Panc1 (cell line): Measurements from ENCODE around the gene GRIK3. TPM values are rescaled to one million over a fixed set of nuclear protein-coding genes. Genes with fewer than 3 reads are reported as not detected.

Experiments used
- ATAC-seq: fragments of 200-7000 bp; cut with Tn5 transposase; 2 replicates; pipeline ENCODE4 v1.9.1; 2020; ENCODE audit warnings: mild to moderate bottlenecking, moderate library complexity
- BruUV-seq: library from RNA; stranded (reverse); fragments of 400-500 nt; replicated peaks from 2 replicates; lab custom pipeline; 2021; lab: Mats Ljungman, UMichigan
- CTCF ChIA-PET: fragments of 300-600 bp; sonication (Branson Sonifier 250); formaldehyde crosslinking; loops from one replicate; lab custom pipeline; 2022; ENCODE audit warnings: antibody characterized with exemption; lab: Charles Lee
- POLR2A ChIA-PET: fragments of 300-600 bp; sonication (Branson Sonifier 250); formaldehyde crosslinking; loops from one replicate; lab custom pipeline; 2022; ENCODE audit warnings: antibody characterized with exemption; lab: Charles Lee
- DNase-seq: peaks from one replicate; pipeline ENCODE4 v3.0.0-alpha.2; 2010; ENCODE audit warnings: low read depth, low spot score
- H3K27ac ChIP-seq: 2 replicates; pipeline ENCODE4 v1.5.1; 2011; ENCODE audit warnings: mild to moderate bottlenecking, low read length, inconsistent platforms
- H3K27me3 ChIP-seq: fragments of 200-500 bp; sonication (Bioruptor generic); 2 replicates; pipeline ENCODE4 v1.6.0; 2014; ENCODE audit warnings: low read length, inconsistent platforms; ENCODE audit not compliant: control insufficient read depth, insufficient read depth
- H3K36me3 ChIP-seq: fragments of 200-500 bp; sonication (Bioruptor generic); 2 replicates; pipeline ENCODE4 v1.5.1; 2014; ENCODE audit warnings: inconsistent platforms, mild to moderate bottlenecking, low read length, moderate library complexity; ENCODE audit not compliant: control insufficient read depth, insufficient read depth
- H3K4me1 ChIP-seq: 2 replicates; pipeline ENCODE4 v1.5.1; 2011; ENCODE audit warnings: inconsistent platforms, mild to moderate bottlenecking, low read length, moderate library complexity; ENCODE audit not compliant: control insufficient read depth, insufficient read depth
- H3K4me3 ChIP-seq, 2 experiments: 2 replicates each; pipeline ENCODE4 v1.5.1; 2011 to 2012; ENCODE audit warnings: low read depth in 2 of 2, low read length in 2 of 2, mild to moderate bottlenecking in 2 of 2, inconsistent platforms in 1 of 2, moderate library complexity in 1 of 2
- H3K9me3 ChIP-seq: fragments of 200-500 bp; sonication (Bioruptor generic); 2 replicates; pipeline ENCODE4 v1.5.1; 2014; ENCODE audit warnings: low read depth, mild to moderate bottlenecking, inconsistent platforms, low read length, moderate library complexity; ENCODE audit not compliant: control insufficient read depth, insufficient read depth
- POLR2AphosphoS5 ChIP-seq: IDR thresholded peaks from 2 replicates; pipeline ENCODE4 v1.6.1; 2012; ENCODE audit warnings: mild to moderate bottlenecking, low read depth, low read length, moderate library complexity
- SIN3A ChIP-seq: IDR thresholded peaks from 2 replicates; pipeline ENCODE4 v1.6.1; 2012; ENCODE audit warnings: low read depth, mild to moderate bottlenecking, low read length, moderate library complexity, borderline replicate concordance; ENCODE audit not compliant: insufficient read depth
- TCF7L2 ChIP-seq: IDR thresholded peaks from 2 replicates; pipeline ENCODE4 v1.6.1; 2011; ENCODE audit warnings: mild to moderate bottlenecking, low read depth, low read length, inconsistent platforms
- in situ Hi-C: cut with HindIII; loops from 2 replicates; pipeline ENCODE4 v1.10.0; 2016; ENCODE audit warnings: low sequenced_read_pairs, low pct_unique_long_range_greater_than_20kb
- intact Hi-C: fragments of 100-400 bp; cut with micrococcal nuclease; formaldehyde crosslinking; loops from one replicate; pipeline ENCODE4 v1.10.0; 2022; ENCODE audit not compliant: unreplicated experiment
- total RNA-seq: library from RNA; stranded (reverse); gene quantifications from one replicate; pipeline ENCODE4 v1.2.1, GENCODE V29; 2021; ENCODE audit not compliant: unreplicated experiment
- TF ChIP-seq, protein P1 (sequence below), 2 experiments: IDR thresholded peaks; 2 replicates each; pipeline ENCODE4 v1.6.1; 2011 to 2012; ENCODE audit warnings: low read depth in 2 of 2, control low read depth in 1 of 2, low read length in 1 of 2, mild to moderate bottlenecking in 1 of 2, moderate library complexity in 1 of 2; ENCODE audit not compliant: insufficient read depth in 1 of 2
- TF ChIP-seq, protein P2 (sequence below): fragments of 450-650 bp; IDR thresholded peaks from 2 replicates; pipeline ENCODE4 v1.5.1; 2017; ENCODE audit warnings: mild to moderate bottlenecking

The GRIK3 gene
- total RNA-seq, 1 experiment from 2014 or later: not detected

DNA sequence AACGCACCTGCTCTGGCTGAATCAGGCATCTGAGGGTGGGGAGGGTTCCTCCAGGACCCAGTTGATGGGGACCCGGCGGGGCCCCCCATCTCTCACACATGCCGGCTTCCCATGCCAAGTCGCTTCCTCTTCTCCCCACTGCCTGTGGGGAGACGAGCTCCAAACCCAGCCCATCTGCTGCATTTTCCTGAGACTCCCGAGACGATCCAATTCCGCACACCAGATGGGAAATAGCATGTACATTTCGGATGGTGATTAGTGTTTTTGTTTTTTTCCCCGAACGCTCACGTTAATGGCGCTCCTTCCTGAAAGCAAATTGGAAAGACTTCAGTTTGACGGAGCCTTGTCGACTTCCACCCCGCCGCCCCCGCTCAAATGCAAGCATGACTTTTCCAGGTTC, 13.2 kb upstream of the GRIK3 start:
- ChIA-PET CTCF (no interaction called here), POLR2A (no interaction called here)
- TF ChIP-seq, protein P1, sequence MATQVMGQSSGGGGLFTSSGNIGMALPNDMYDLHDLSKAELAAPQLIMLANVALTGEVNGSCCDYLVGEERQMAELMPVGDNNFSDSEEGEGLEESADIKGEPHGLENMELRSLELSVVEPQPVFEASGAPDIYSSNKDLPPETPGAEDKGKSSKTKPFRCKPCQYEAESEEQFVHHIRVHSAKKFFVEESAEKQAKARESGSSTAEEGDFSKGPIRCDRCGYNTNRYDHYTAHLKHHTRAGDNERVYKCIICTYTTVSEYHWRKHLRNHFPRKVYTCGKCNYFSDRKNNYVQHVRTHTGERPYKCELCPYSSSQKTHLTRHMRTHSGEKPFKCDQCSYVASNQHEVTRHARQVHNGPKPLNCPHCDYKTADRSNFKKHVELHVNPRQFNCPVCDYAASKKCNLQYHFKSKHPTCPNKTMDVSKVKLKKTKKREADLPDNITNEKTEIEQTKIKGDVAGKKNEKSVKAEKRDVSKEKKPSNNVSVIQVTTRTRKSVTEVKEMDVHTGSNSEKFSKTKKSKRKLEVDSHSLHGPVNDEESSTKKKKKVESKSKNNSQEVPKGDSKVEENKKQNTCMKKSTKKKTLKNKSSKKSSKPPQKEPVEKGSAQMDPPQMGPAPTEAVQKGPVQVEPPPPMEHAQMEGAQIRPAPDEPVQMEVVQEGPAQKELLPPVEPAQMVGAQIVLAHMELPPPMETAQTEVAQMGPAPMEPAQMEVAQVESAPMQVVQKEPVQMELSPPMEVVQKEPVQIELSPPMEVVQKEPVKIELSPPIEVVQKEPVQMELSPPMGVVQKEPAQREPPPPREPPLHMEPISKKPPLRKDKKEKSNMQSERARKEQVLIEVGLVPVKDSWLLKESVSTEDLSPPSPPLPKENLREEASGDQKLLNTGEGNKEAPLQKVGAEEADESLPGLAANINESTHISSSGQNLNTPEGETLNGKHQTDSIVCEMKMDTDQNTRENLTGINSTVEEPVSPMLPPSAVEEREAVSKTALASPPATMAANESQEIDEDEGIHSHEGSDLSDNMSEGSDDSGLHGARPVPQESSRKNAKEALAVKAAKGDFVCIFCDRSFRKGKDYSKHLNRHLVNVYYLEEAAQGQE (IDR thresholded peaks at IDR 0.05; ENCODE audit: insufficient read depth in 1 of 2, low read depth in 2 of 2, low read length in 1 of 2): no peak
- TF ChIP-seq TCF7L2 (no peak), SIN3A (no peak), POLR2AphosphoS5 (no peak)
- TF ChIP-seq, protein P2, sequence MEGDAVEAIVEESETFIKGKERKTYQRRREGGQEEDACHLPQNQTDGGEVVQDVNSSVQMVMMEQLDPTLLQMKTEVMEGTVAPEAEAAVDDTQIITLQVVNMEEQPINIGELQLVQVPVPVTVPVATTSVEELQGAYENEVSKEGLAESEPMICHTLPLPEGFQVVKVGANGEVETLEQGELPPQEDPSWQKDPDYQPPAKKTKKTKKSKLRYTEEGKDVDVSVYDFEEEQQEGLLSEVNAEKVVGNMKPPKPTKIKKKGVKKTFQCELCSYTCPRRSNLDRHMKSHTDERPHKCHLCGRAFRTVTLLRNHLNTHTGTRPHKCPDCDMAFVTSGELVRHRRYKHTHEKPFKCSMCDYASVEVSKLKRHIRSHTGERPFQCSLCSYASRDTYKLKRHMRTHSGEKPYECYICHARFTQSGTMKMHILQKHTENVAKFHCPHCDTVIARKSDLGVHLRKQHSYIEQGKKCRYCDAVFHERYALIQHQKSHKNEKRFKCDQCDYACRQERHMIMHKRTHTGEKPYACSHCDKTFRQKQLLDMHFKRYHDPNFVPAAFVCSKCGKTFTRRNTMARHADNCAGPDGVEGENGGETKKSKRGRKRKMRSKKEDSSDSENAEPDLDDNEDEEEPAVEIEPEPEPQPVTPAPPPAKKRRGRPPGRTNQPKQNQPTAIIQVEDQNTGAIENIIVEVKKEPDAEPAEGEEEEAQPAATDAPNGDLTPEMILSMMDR: no peak
- BruUV-seq: no TSS peak
- no peak overlapping the region for H3K4me3 ChIP-seq
- no peak overlapping the region for H3K27ac ChIP-seq
- no peaks in the 10 kb centered on the region for H3K4me1 ChIP-seq
- in situ Hi-C loops (no loop called here), intact Hi-C loops (loop anchor here (10.0 kb wide), 1 partner anchor 277 kb away; no protein-coding TSS in a partner anchor)
- no peak for DNase-seq
- ATAC-seq: no peak
- H3K27me3 ChIP-seq: no peaks in the 10 kb centered on the region; the same call in 1 of the 2 replicates
- H3K36me3 ChIP-seq: no peaks in the 10 kb centered on the region
- no peaks in the 10 kb centered on the region for H3K9me3 ChIP-seq

DNA sequence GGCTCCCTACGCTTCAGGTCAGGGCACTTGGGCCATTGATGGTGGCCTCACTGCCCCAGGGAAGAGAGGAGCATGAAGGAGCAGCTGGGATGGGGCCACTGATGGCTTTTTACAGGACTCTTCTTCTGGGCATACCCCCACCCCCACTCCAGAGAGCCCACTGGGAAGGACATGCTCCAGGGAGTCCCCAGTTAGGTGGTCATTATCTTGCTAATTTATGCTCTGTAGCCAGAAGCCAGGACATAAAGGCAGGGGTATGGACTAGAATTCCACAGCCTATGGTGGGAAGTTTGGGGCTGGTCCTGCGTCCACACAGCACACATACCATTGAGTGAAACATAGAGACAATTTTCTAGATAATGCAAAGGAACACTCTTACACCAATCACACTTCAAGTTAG, 8.8 kb upstream of the GRIK3 start:
- Histone ChIP-seq H3K27me3 (peaks cover 2% of the 10 kb centered on the region; the same call in 1 of the 2 replicates), H3K27ac (no peak overlapping the region), H3K9me3 (no peaks in the 10 kb centered on the region), H3K4me3 (no peak overlapping the region), H3K4me1 (no peaks in the 10 kb centered on the region), H3K36me3 (no peaks in the 10 kb centered on the region)
- intact Hi-C loops (loop anchor here (10.0 kb wide), 1 partner anchor 282 kb away; no protein-coding TSS in a partner anchor), in situ Hi-C loops (no loop called here)
- TF ChIP-seq, protein P2: no peak
- TF ChIP-seq TCF7L2 (no peak), SIN3A (no peak), POLR2AphosphoS5 (no peak)
- TF ChIP-seq, protein P1 (IDR thresholded peaks at IDR 0.05; ENCODE audit: insufficient read depth in 1 of 2, low read depth in 2 of 2, low read length in 1 of 2): no peak
- no TSS peak for BruUV-seq
- ChIA-PET POLR2A (no interaction called here), CTCF (no interaction called here)
- no peak for ATAC-seq
- DNase-seq: no peak
